ENCODE measurements around the gene SLC25A46. TPM values are rescaled to one million over a fixed set of nuclear protein-coding genes. Genes with fewer than 3 reads are reported as not detected.

The SLC25A46 gene
- 50.0 and 51.4 TPM in 2 replicates for total RNA-seq

GRCh38 chr5:110738812-110739651 is at the start of gene SLC25A46:
Gene SLC25A46 (plus strand): TSS chr5:110739007. CDS start chr5:110739120, 113 bp downstream.

DNA sequence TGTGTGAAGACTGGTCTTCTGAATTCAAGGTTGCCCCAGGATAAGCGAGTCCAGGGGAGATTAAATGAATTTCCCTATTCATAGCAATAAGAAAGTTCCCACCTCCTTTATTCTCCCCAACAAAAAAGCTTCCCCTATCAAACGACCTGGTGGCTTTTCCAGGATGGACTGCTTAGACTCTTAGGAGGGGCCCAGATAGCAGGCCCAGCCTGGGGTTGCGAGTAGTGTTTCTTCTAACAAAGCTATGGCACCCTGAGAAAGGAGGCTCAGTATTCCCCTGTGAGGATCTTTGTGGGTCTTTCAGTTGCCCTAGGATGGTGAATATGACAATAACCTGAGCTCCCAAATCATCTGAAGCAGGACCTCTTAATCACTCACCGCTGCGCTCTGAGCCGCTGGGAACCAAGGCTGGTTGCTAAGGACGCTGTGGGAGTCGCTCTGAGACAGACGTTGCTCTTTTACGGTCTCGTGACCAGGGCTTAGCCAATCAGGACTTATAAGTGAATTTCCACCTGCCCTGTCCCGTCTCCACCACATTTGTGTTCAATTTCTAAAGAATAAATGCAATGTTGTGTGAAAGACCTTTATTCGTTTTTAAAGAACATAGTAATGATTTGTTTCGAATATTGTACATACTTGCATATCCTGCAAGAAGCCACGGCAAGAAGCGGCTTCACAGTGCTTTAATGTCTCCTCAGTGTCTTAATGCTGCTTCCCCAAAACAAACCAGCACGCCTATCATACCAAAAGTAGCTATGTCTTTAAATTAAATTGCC is 12.4 kb upstream of the SLC25A46 start, which contains the start of gene TMEM232:
TSS of gene TMEM232 (minus strand) at position 423 of the 776 bp plus-strand sequence. CDS start 59,319 bp downstream, outside the sequence.

Other genes starting within 250 kb of the SLC25A46 start
- gene TMEM232, start 12.3 kb upstream of the SLC25A46 start, total RNA-seq: 2.7 TPM in 1 of 2 replicates, not detected in the other